ENCODE measurements around the gene IFT122.
"Not testable (repeated sequence)": the region's sequence is repeated elsewhere in the genome, so short reads cannot be mapped to it uniquely, and the experiment has no call there.

The IFT122 gene

GRCh38 chr3:129473067-129473768, 33.2 kb downstream of the IFT122 start:
- DNase-seq (ENCODE audit: low read depth) = no peak
- H3K4me3 ChIP-seq (ENCODE audit: low read length) = no peak overlapping the region
- TF ChIP-seq, protein P1, sequence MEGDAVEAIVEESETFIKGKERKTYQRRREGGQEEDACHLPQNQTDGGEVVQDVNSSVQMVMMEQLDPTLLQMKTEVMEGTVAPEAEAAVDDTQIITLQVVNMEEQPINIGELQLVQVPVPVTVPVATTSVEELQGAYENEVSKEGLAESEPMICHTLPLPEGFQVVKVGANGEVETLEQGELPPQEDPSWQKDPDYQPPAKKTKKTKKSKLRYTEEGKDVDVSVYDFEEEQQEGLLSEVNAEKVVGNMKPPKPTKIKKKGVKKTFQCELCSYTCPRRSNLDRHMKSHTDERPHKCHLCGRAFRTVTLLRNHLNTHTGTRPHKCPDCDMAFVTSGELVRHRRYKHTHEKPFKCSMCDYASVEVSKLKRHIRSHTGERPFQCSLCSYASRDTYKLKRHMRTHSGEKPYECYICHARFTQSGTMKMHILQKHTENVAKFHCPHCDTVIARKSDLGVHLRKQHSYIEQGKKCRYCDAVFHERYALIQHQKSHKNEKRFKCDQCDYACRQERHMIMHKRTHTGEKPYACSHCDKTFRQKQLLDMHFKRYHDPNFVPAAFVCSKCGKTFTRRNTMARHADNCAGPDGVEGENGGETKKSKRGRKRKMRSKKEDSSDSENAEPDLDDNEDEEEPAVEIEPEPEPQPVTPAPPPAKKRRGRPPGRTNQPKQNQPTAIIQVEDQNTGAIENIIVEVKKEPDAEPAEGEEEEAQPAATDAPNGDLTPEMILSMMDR (conservative IDR thresholded peaks at IDR 0.05; ENCODE audit: low read depth, low read length) = no peak

GRCh38 chr3:129473769-129474152, 33.7 kb downstream of the IFT122 start:
- no peak for DNase-seq (ENCODE audit: low read depth)
- TF ChIP-seq, protein P1 (conservative IDR thresholded peaks at IDR 0.05; ENCODE audit: low read depth, low read length) = no peak
- H3K4me3 ChIP-seq (ENCODE audit: low read length) = no peak overlapping the region

DNA sequence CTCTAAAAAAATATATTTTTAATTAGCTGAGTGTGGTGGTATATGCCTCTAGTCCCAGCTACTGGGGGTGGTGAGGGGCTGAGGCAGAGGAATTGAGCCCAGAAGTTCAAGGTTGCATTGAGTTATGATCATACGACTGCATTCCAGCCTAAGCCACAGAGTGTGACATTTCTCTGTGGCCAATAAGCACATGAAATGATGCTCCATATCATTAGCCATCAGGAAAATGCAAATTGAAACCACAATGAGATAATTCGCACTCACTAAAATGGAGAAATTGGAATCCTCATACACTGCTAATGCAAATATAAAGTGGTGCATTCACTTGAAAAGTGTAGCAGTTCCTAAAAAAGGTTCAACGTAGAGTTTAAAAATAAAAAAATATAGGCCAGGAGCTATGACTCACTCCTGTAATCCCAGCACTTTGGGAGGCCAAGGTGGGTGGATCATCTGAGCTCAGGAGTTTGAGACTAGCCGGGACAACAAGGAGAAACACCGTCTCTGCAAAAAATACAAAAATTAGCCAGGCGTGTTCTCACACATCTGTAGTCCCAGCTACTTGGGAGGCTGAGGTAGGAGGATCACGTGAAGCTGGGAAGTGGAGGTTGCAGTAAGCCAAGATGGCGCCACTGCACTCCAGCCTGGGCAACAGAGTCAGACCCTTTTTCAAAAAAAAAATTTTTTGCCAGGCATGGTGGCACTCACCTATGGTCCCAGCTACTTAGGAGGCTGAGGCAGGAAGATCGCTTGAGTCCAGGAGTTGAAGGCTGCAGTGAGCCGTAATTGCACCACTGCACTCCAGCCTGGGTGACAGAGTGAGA, 35.2 kb downstream of the IFT122 start:
- no peak for DNase-seq (ENCODE audit: low read depth)
- TF ChIP-seq, protein P1 (conservative IDR thresholded peaks at IDR 0.05; ENCODE audit: low read depth, low read length) = no peak
- H3K4me3 ChIP-seq (ENCODE audit: low read length) = no peak overlapping the region

DNA sequence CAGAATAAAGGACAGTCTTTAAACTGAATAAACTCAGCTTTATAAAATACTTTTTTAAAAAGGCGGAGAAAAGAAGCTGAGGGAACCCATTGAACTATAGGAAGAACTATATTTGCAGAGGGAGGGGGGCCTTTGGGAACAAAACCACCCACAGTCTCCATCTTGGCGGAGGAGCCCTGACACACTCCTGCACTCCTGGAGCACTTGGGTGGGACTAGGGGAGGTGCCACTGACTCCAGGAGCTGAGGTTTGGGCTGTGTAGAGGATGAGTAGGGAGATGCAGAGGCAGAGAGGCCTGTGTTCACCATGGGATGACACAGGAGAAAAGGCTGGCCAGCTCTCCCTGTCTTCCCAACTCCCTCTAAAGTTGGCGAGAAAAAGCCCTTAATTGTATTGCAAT, 35.8 kb downstream of the IFT122 start:
- TF ChIP-seq, protein P1 (conservative IDR thresholded peaks at IDR 0.05; ENCODE audit: low read depth, low read length) = no peak
- H3K4me3 ChIP-seq (ENCODE audit: low read length) = no peak overlapping the region
- no peak for DNase-seq (ENCODE audit: low read depth)

- H3K4me3 ChIP-seq (ENCODE audit: low read length) = no peak overlapping the region
- TF ChIP-seq, protein P1 (conservative IDR thresholded peaks at IDR 0.05; ENCODE audit: low read depth, low read length) = no peak
- no peak for DNase-seq (ENCODE audit: low read depth)
Measured at GRCh38 chr3:129476586-129476985, 36.6 kb downstream of the IFT122 start.

DNA sequence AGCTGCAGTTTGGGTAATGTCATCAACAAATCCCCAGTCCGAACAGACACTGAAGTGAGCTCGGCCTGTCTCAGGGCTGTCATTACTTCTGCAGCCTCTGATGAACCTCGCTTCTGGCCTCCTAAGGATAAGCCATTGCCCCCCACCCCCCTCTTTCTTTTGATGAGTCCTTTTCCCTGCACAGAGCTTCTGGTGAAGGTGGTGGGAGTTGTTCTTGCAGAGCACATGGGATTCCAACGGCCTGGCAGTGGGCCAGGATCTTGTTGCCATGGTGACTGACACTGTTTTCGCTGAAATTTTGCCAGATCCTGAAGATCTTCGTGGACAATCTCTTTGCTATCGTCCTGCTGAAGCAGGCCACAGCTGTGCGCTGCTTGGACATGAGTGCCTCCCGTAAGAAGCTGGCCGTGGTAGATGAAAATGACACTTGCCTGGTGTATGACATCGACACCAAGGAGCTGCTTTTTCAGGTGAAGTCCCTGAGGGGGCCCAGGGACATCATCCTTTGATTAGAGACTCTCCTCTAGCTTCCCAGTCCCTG, 41.3 kb downstream of the IFT122 start:
- H3K4me3 ChIP-seq (ENCODE audit: low read length); DNase-seq (ENCODE audit: low read depth): not testable (repeated sequence)

GRCh38 chr3:129481766-129482332, 41.8 kb downstream of the IFT122 start:
- DNase-seq (ENCODE audit: low read depth) = no peak
- no peak overlapping the region for H3K4me3 ChIP-seq (ENCODE audit: low read length)
- TF ChIP-seq, protein P1 (conservative IDR thresholded peaks at IDR 0.05; ENCODE audit: low read depth, low read length) = no peak

Measured in retinal pigment epithelial cell (primary cell).